Body of pancreas (tissue), 4 donors: ENCODE measurements around the gene ZBTB20. TPM values are rescaled to one million over a fixed set of nuclear protein-coding genes. Genes with fewer than 3 reads are reported as not detected.

Experiments
- ATAC-seq: fragments of 150-250 bp; one replicate; pipeline ENCODE4 v1.9.1; 2016
- DNase-seq, 4 donors: peaks; one replicate each; pipeline ENCODE4 v3.0.0-alpha.2; 2019
- H3K27ac ChIP-seq, 4 donors: fragments of 200-600 bp; sonication (generic); 1 replicate in 3 of 4; 2 replicates in 1 of 4; pipeline versions ENCODE4 v1.5.1 to v1.6.1; 2016 to 2019; ENCODE audit warnings: mild to moderate bottlenecking in 1 of 4, mixed read lengths in 1 of 4, moderate library complexity in 1 of 4
- H3K27me3 ChIP-seq, 2 donors: fragments of 200-600 bp; sonication (generic); one replicate each; pipeline ENCODE4 v1.6.0; 2016; ENCODE audit warnings: mild to moderate bottlenecking in 1 of 2
- H3K36me3 ChIP-seq, 2 donors: fragments of 200-600 bp; sonication (generic); replicated peaks in 1 of 2; 2 replicates each; pipeline ENCODE4 v1.5.1; 2016; ENCODE audit warnings: low read depth in 2 of 2; ENCODE audit not compliant: insufficient read depth in 1 of 2
- H3K4me1 ChIP-seq: fragments of 200-600 bp; sonication (generic); one replicate; pipeline ENCODE4 v1.6.0; 2016
- H3K4me3 ChIP-seq, 2 donors: fragments of 200-600 bp; sonication (generic); 1 replicate in 1 of 2; 2 replicates in 1 of 2; pipeline ENCODE4 v1.5.1; 2016 to 2019
- H3K9me3 ChIP-seq, 3 donors: fragments of 200-600 bp; sonication (generic); 1 replicate in 2 of 3; 2 replicates in 1 of 3; pipeline ENCODE4 v1.5.1; 2016
- CTCF ChIP-seq, 7 experiments: fragments of 450-650 bp in 4 of 7; fragments of 200-600 bp in 3 of 7; sonication (generic) in 3 of 7; IDR thresholded peaks; one replicate each; pipeline ENCODE4 v1.5.1; 2016 to 2019; ENCODE audit warnings: antibody characterized with exemption in 7 of 7
- POLR2A ChIP-seq, 3 donors: fragments of 450-650 bp; IDR thresholded peaks; one replicate each; pipeline ENCODE4 v1.6.1; 2016; ENCODE audit warnings: antibody characterized with exemption in 3 of 3, mild to moderate bottlenecking in 2 of 3
- WGBS, 2 donors: methylation state at CpG; one replicate each; pipeline ENCODE4 v1.1.5; 2017; 5-methylcytosine and 5-hydroxymethylcytosine counted together
- intact Hi-C: fragments of 100-400 bp; cut with DNase I; formaldehyde crosslinking; loops from one replicate; pipeline ENCODE4 v1.15.1; 2023
- total RNA-seq, 2 donors: library from RNA; depleted of rRNA; stranded (reverse); fragments of >200 nt; gene quantifications; one replicate each; pipeline ENCODE4 v1.1.0, GENCODE V29; 2016

ZBTB20 gene
- total RNA-seq, 2 donors from 2014 or later, result 48.3 to 77.1 TPM

DNA sequence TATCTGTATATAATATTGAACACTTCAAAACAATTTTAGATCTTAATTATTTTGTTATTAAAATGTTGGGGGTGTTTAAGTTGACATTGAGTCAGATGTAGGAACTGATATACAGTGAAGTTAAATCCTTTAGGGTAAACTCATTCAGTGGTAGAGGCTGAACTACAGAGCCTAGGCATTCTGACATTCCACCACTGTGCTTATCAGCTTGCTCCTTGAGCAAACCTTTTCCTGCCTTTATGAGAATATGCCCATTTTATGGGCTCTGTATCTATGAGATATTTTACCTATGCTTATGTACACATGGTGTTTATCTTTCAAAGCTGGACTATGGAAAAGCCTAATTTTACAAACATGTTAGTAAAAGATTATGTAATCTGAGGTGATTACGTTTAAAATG is 407.5 kb downstream of the ZBTB20 start:
- TF ChIP-seq CTCF (IDR thresholded peaks at IDR 0.05), result no peak
- no peak for TF ChIP-seq POLR2A (IDR thresholded peaks at IDR 0.05)
- 28 to 33% methylated on average over 1 of the region's 1 CpG for WGBS, 2 donors
- Histone ChIP-seq H3K4me1 (peaks cover 13% of the 10 kb centered on the region), H3K36me3 (peaks cover 0 to 2% of the 10 kb centered on the region in 2 donors), H3K9me3 (no peaks in the 10 kb centered on the region), H3K4me3 (no peak overlapping the region), H3K27ac (no peak overlapping the region), H3K27me3 (no peaks in the 10 kb centered on the region)
- ATAC-seq (no peak), DNase-seq (no peak)
- intact Hi-C loops, result no loop called here

GRCh38 chr3:114732353-114732752 is 414.7 kb downstream of the ZBTB20 start:
- no peak for TF ChIP-seq POLR2A (IDR thresholded peaks at IDR 0.05)
- no peak for TF ChIP-seq CTCF (IDR thresholded peaks at IDR 0.05)
- Histone ChIP-seq H3K27me3 (no peaks in the 10 kb centered on the region), H3K4me1 (no peaks in the 10 kb centered on the region), H3K36me3 (no peaks in the 10 kb centered on the region), H3K4me3 (no peak overlapping the region), H3K27ac (no peak overlapping the region), H3K9me3 (no peaks in the 10 kb centered on the region)
- WGBS, 2 donors, result 35 to 37% methylated on average over 3 of the region's 3 CpGs
- ATAC-seq, result no peak
- intact Hi-C loops, result no loop called here
- no peak for DNase-seq

- no peaks in the 10 kb centered on the region for H3K27me3 ChIP-seq
- intact Hi-C loops, result no loop called here
- H3K4me1 ChIP-seq, result no peaks in the 10 kb centered on the region
- 60 to 78% methylated on average over 1 of the region's 1 CpG for WGBS, 2 donors
- H3K4me3 ChIP-seq, result no peak overlapping the region
- H3K27ac ChIP-seq, result no peak overlapping the region
- DNase-seq (no peak), ATAC-seq (no peak)
- H3K9me3 ChIP-seq, result no peaks in the 10 kb centered on the region
- TF ChIP-seq POLR2A (IDR thresholded peaks at IDR 0.05) (no peak), CTCF (IDR thresholded peaks at IDR 0.05) (no peak)
- H3K36me3 ChIP-seq, result no peaks in the 10 kb centered on the region
Observed at GRCh38 chr3:114730397-114730796, 416.7 kb downstream of the ZBTB20 start.

DNA sequence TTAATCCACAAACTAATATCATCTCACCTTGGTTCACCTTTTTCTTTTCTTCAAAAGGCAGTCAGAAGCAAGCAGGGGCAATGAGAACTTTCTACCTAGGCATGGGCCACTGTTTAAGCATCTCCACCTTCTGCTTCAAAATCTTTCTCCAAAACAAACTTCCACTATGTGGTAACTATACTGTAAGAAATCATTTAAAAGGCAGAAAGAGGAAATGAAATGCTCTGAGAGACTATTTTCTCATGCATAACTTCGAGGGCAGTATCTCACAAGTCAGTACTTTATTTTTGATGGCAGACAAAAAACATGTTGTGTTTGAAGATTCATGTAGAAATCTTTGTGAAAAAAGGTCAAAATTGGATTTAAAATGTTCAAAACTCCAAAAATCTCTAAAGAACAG is 419.7 kb downstream of the ZBTB20 start:
- DNase-seq (no peak), ATAC-seq (no peak)
- WGBS, 2 donors, result 46 to 48% methylated on average over 1 of the region's 1 CpG
- H3K4me3 ChIP-seq, result no peak overlapping the region
- H3K27me3 ChIP-seq, result no peaks in the 10 kb centered on the region
- no peak overlapping the region for H3K27ac ChIP-seq
- intact Hi-C loops, result no loop called here
- H3K4me1 ChIP-seq, result no peaks in the 10 kb centered on the region
- H3K36me3 ChIP-seq, result no peaks in the 10 kb centered on the region
- no peaks in the 10 kb centered on the region for H3K9me3 ChIP-seq
- TF ChIP-seq POLR2A (IDR thresholded peaks at IDR 0.05), result no peak
- no peak for TF ChIP-seq CTCF (IDR thresholded peaks at IDR 0.05)

DNA sequence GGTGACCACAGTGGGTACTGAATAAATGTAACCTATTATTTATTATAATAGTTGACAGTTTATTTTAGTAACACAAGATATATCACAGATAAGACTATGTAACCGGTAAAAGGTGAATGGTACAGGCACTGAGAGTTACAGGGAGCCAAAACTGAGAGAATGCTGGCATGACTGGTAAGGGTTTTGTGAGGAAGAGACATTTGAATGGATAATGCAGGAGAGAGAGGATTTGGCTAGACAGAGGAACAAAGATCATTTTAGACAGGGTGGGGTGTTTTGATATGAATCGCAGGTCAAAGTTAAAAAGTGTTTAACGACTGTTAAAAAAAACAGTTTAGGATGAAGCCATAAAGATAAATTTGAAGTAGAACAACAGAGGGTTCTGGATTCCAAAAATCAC is 421.1 kb downstream of the ZBTB20 start:
- H3K27me3 ChIP-seq, result no peaks in the 10 kb centered on the region
- TF ChIP-seq CTCF (IDR thresholded peaks at IDR 0.05) (no peak), POLR2A (IDR thresholded peaks at IDR 0.05) (no peak)
- no peak overlapping the region for H3K4me3 ChIP-seq
- H3K9me3 ChIP-seq, result no peaks in the 10 kb centered on the region
- intact Hi-C loops, result no loop called here
- ATAC-seq, result no peak
- H3K27ac ChIP-seq, result no peak overlapping the region
- DNase-seq, result no peak
- peaks cover 7% of the 10 kb centered on the region for H3K4me1 ChIP-seq
- H3K36me3 ChIP-seq, result no peaks in the 10 kb centered on the region
- WGBS, 2 donors, result 53% methylated on average over 3 of the region's 3 CpGs
